ENCODE measurements around the gene EML4. TPM values are rescaled to one million over a fixed set of nuclear protein-coding genes. Genes with fewer than 3 reads are reported as not detected.

Gene EML4
- total and polyA plus RNA-seq, 2 of the 13 experiments (the other 11 are each of a cell fraction or from before 2014, with no cell fraction given): 243 to 476 TPM

- TF ChIP-seq MAZ (IDR thresholded peaks at IDR 0.05; ENCODE audit: borderline replicate concordance, low read depth, low read length): no peak
- TF ChIP-seq MAZ (CRISPR knock-in tag; IDR thresholded peaks at IDR 0.05; ENCODE audit: low read depth): no peak
- no peak for TF ChIP-seq EZH2 (conservative IDR thresholded peaks at IDR 0.05; ENCODE audit: low read depth, low read length)
- peak; percentile 96 for TF ChIP-seq NR2F2 (IDR thresholded peaks at IDR 0.05; ENCODE audit: borderline replicate concordance, low read depth)
- peak; percentile 69; the same call in 1 of the 2 replicates for TF ChIP-seq ZNF124 (CRISPR knock-in tag; IDR thresholded peaks at IDR 0.05)
- TF ChIP-seq ZNF414 (CRISPR knock-in tag; IDR thresholded peaks at IDR 0.05): peak; percentile 94
- TF ChIP-seq HOXA9 (CRISPR knock-in tag; IDR thresholded peaks at IDR 0.05; ENCODE audit: borderline replicate concordance): no peak
- TF ChIP-seq FUBP1 (CRISPR knock-in tag; IDR thresholded peaks at IDR 0.05; ENCODE audit: borderline replicate concordance): peak; percentile 50; the same call in 1 of the 2 replicates
- TF ChIP-seq CCAR2 (optimal IDR thresholded peaks at IDR 0.05; ENCODE audit: low read depth, low read length): no peak
- TF ChIP-seq THYN1 (CRISPR knock-in tag; IDR thresholded peaks at IDR 0.05; ENCODE audit: borderline replicate concordance, low read depth): no peak
- TF ChIP-seq ZNF792 (CRISPR knock-in tag; IDR thresholded peaks at IDR 0.05): no peak
- no peak for TF ChIP-seq ZNF839 (CRISPR knock-in tag; IDR thresholded peaks at IDR 0.05; ENCODE audit: borderline replicate concordance)
- TF ChIP-seq HOXA5 (CRISPR knock-in tag; IDR thresholded peaks at IDR 0.05): peak; percentile 77; the same call in 1 of the 2 replicates
- TF ChIP-seq ARID4A (CRISPR knock-in tag; IDR thresholded peaks at IDR 0.05; ENCODE audit: borderline replicate concordance): peak; percentile 63; the same call in 1 of the 2 replicates
- TF ChIP-seq, protein P1, sequence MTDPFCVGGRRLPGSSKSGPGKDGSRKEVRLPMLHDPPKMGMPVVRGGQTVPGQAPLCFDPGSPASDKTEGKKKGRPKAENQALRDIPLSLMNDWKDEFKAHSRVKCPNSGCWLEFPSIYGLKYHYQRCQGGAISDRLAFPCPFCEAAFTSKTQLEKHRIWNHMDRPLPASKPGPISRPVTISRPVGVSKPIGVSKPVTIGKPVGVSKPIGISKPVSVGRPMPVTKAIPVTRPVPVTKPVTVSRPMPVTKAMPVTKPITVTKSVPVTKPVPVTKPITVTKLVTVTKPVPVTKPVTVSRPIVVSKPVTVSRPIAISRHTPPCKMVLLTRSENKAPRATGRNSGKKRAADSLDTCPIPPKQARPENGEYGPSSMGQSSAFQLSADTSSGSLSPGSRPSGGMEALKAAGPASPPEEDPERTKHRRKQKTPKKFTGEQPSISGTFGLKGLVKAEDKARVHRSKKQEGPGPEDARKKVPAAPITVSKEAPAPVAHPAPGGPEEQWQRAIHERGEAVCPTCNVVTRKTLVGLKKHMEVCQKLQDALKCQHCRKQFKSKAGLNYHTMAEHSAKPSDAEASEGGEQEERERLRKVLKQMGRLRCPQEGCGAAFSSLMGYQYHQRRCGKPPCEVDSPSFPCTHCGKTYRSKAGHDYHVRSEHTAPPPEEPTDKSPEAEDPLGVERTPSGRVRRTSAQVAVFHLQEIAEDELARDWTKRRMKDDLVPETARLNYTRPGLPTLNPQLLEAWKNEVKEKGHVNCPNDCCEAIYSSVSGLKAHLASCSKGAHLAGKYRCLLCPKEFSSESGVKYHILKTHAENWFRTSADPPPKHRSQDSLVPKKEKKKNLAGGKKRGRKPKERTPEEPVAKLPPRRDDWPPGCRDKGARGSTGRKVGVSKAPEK (CRISPR knock-in tag; IDR thresholded peaks at IDR 0.05; ENCODE audit: borderline replicate concordance): no peak
- TF ChIP-seq POLR2AphosphoS2 (IDR thresholded peaks at IDR 0.05; ENCODE audit: low read depth, low read length): no peak
- TF ChIP-seq, protein P2, sequence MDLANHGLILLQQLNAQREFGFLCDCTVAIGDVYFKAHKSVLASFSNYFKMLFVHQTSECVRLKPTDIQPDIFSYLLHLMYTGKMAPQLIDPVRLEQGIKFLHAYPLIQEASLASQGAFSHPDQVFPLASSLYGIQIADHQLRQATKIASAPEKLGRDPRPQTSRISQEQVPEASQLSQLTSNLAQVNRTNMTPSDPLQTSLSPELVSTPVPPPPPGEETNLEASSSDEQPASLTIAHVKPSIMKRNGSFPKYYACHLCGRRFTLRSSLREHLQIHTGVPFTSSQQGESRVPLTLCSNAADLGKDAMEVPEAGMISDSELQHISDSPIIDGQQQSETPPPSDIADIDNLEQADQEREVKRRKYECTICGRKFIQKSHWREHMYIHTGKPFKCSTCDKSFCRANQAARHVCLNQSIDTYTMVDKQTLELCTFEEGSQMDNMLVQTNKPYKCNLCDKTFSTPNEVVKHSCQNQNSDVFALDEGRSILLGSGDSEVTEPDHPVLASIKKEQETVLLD (CRISPR knock-in tag; IDR thresholded peaks at IDR 0.05; ENCODE audit: low read depth): no peak
These were observed 22.3 kb downstream of the EML4 start (continued) for GRCh38 chr2:42191285-42192009.

Data from HepG2 (cell line).